A549 (cell line): ENCODE data around the gene IL2RA. TPM values are rescaled to one million over a fixed set of nuclear protein-coding genes. Genes with fewer than 3 reads are reported as not detected.

ENCODE experiments used
- ATAC-seq, 2 experiments: fragments of 200-7000 bp in 1 of 2; fragments of >200 bp in 1 of 2; cut with Nextera tagmentation in 1 of 2; cut with Tn5 transposase in 1 of 2; 3 replicates each; pipeline versions ENCODE4 v1.8.0 to v1.9.1; 2018 to 2020; ENCODE audit warnings: mild to moderate bottlenecking in 1 of 2, moderate library complexity in 1 of 2
- CTCF ChIA-PET: fragments of 300-600 bp; sonication (Branson Sonifier 250); formaldehyde crosslinking; extraction: SDS; loops from one replicate; lab custom pipeline; 2021; ENCODE audit warnings: antibody characterized with exemption, inconsistent platforms; lab: Yijun Ruan, JAX
- POLR2A ChIA-PET: fragments of 350-600 bp; formaldehyde crosslinking; extraction: SDS; loops from one replicate; lab custom pipeline; 2021; ENCODE audit warnings: antibody characterized with exemption, inconsistent platforms; lab: Yijun Ruan, JAX
- DNase-seq, 2 experiments: peaks; one replicate each; pipeline versions ENCODE4 v3.0.0 to v3.0.0-alpha.2; 2011 to 2016; ENCODE audit warnings: low read depth in 1 of 2, low spot score in 1 of 2
- FAIRE-seq: peaks from 2 replicates; lab custom pipeline; 2011; peaks lifted over from hg19 to GRCh38; lab: Jason Lieb, UNC
- H3K27ac ChIP-seq, 2 experiments: fragments of >200 bp; sonication (Bioruptor Twin); formaldehyde crosslinking; 3 replicates each; pipeline ENCODE4 v1.5.1; 2016 to 2017
- H3K4me1 ChIP-seq: fragments of >200 bp; sonication (Bioruptor Twin); formaldehyde crosslinking; 3 replicates; pipeline ENCODE4 v1.6.1; 2016
- H3K4me2 ChIP-seq: fragments of >200 bp; sonication (Bioruptor Twin); formaldehyde crosslinking; 3 replicates; pipeline ENCODE4 v1.6.1; 2016
- H3K4me3 ChIP-seq: fragments of >200 bp; sonication (Bioruptor Twin); formaldehyde crosslinking; 3 replicates; pipeline ENCODE4 v1.5.1; 2016
- H3K9me3 ChIP-seq: fragments of >200 bp; sonication (Bioruptor Twin); formaldehyde crosslinking; 3 replicates; pipeline ENCODE4 v1.6.1; 2016
- CHD2 ChIP-seq: fragments of 150-350 bp; IDR thresholded peaks from 2 replicates; pipeline ENCODE4 v1.6.1; 2014; ENCODE audit warnings: low read length; ENCODE audit not compliant: partially characterized antibody
- CHD4 ChIP-seq: fragments of 200-600 bp; sonication (generic); IDR thresholded peaks from 2 replicates; pipeline ENCODE4 v1.6.1; 2016; ENCODE audit warnings: antibody characterized with exemption, mild to moderate bottlenecking, borderline replicate concordance
- ESRRA ChIP-seq: fragments of 150-350 bp; IDR thresholded peaks from 2 replicates; pipeline ENCODE4 v1.6.1; 2014; ENCODE audit warnings: mild to moderate bottlenecking, low read length, borderline replicate concordance
- FOXS1 ChIP-seq: fragments of 250-450 bp; sonication (Bioruptor Pico); IDR thresholded peaks from 2 replicates; pipeline ENCODE4 v1.5.0; 2020; ENCODE audit warnings: mild to moderate bottlenecking, moderate library complexity
- MAZ ChIP-seq: fragments of 150-350 bp; IDR thresholded peaks from 2 replicates; pipeline ENCODE4 v1.6.1; 2014; ENCODE audit warnings: antibody characterized with exemption, low read depth, low read length, borderline replicate concordance
- MYC ChIP-seq: IDR thresholded peaks from 2 replicates; pipeline ENCODE4 v1.6.1; 2012; ENCODE audit warnings: mild to moderate bottlenecking, inconsistent platforms, low read length, improper control_type of control experiment, borderline replicate concordance
- NR3C1 ChIP-seq: fragments of >200 bp; sonication (Bioruptor Twin); formaldehyde crosslinking; IDR thresholded peaks from 3 replicates; pipeline ENCODE4 v1.6.1; 2017
- RAD21 ChIP-seq, 2 experiments: fragments of >200 bp in 1 of 2; sonication (Bioruptor Twin) in 1 of 2; formaldehyde crosslinking in 1 of 2; IDR thresholded peaks in 1 of 2; conservative IDR thresholded peaks in 1 of 2; 2 replicates in 1 of 2; 3 replicates in 1 of 2; pipeline ENCODE4 v1.6.1; 2012 to 2018; ENCODE audit warnings: inconsistent platforms in 1 of 2
- RARB ChIP-seq: fragments of 250-450 bp; sonication (Bioruptor Pico); IDR thresholded peaks from 2 replicates; pipeline ENCODE4 v1.8.0; 2021; ENCODE audit warnings: mild to moderate bottlenecking, moderate library complexity
- RNF2 ChIP-seq: fragments of 200-600 bp; sonication (generic); IDR thresholded peaks from 2 replicates; pipeline ENCODE4 v1.6.1; 2016; ENCODE audit warnings: low read depth, mild to moderate bottlenecking, antibody characterized with exemption, moderate library complexity, borderline replicate concordance
- SMC3 ChIP-seq: fragments of >200 bp; sonication (Bioruptor Twin); formaldehyde crosslinking; IDR thresholded peaks from 3 replicates; pipeline ENCODE4 v1.6.1; 2018; ENCODE audit warnings: inconsistent platforms
- SREBF2 ChIP-seq: fragments of 450-650 bp; IDR thresholded peaks from 2 replicates; pipeline ENCODE4 v1.6.1; 2014; ENCODE audit warnings: mild to moderate bottlenecking, moderate library complexity
- ZFP36 ChIP-seq: fragments of 450-650 bp; IDR thresholded peaks from 2 replicates; pipeline ENCODE4 v1.6.1; 2014; ENCODE audit warnings: borderline replicate concordance; ENCODE audit not compliant: partially characterized antibody
- WGBS: methylation state at CpG from one replicate; pipeline ENCODE4 v1.1.6; 2017; ENCODE audit errors: missing lambda C conversion rate; 5-methylcytosine and 5-hydroxymethylcytosine counted together
- polyA plus RNA-seq, 4 experiments: library from polyadenylated mRNA; depleted of rRNA in 3 of 4; stranded (reverse); fragments of >200 nt; fragmentation: RNase III in 1 of 4; extraction: RNeasy Plus Mini Kit Qiagen cat#74134 plus additional on column Dnase treatment in 1 of 4; gene quantifications; 2 replicates in 3 of 4; 3 replicates in 1 of 4; pipeline ENCODE4 v1.2.3, GENCODE V29; 2011 to 2017
- TF ChIP-seq, protein P1 (sequence below): fragments of 250-450 bp; sonication (Bioruptor Pico); IDR thresholded peaks from 2 replicates; pipeline ENCODE4 v1.5.0; 2021; ENCODE audit warnings: mild to moderate bottlenecking, moderate library complexity, borderline replicate concordance
- TF ChIP-seq, protein P2 (sequence below): fragments of >200 bp; sonication (Bioruptor Twin); formaldehyde crosslinking; IDR thresholded peaks from 3 replicates; pipeline ENCODE4 v1.5.1; 2016
- TF ChIP-seq, protein P3 (sequence below): fragments of 150-350 bp; IDR thresholded peaks from 2 replicates; pipeline ENCODE4 v1.6.1; 2014; ENCODE audit warnings: low read depth, mild to moderate bottlenecking, low read length
- TF ChIP-seq, protein P4 (sequence below): IDR thresholded peaks from 2 replicates; pipeline ENCODE4 v1.6.1; 2012

The IL2RA gene
- polyA plus RNA-seq, 2 of the 4 experiments (the other 2 are of a cell fraction), result not detected

DNA sequence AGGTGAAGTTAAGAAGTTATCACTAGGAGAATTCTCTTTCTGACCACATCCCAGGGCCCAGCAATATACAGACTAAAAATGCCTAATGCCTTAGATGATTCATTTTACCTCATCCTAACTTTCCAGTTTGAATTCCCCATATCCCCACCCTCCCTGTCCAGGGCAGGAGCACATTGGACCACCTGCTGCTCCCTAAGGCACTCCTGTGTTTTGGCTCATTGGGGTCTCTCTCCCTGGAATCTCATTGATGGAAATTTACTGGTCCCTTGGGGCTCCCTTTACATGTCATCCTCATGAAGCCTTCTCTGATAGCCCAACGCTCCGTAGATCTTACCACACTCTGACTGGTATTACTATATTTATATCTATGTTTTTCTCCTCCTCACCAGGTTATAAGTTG, 2.7 kb downstream of the IL2RA start:
- DNase-seq (no peak), ATAC-seq (no peak), FAIRE-seq (no peak)
- Histone ChIP-seq H3K9me3 (no peaks in the 10 kb centered on the region), H3K4me1 (no peaks in the 10 kb centered on the region), H3K27ac (no peak overlapping the region), H3K4me2 (no peak overlapping the region), H3K4me3 (no peak overlapping the region)
- WGBS, result 58% methylated on average over 2 of the region's 2 CpGs
- ChIA-PET CTCF (no interaction called here), POLR2A (no interaction called here)
- TF ChIP-seq CHD4 (no peak), SMC3 (no peak), NR3C1 (no peak), CHD2 (no peak), RNF2 (no peak), ZFP36 (no peak), ESRRA (no peak), MAZ (no peak), RAD21 (conservative IDR thresholded peaks at IDR 0.05 in 1 of 2, IDR thresholded peaks at IDR 0.05 in 1 of 2) (no peak), SREBF2 (no peak)
- TF ChIP-seq, protein P1, sequence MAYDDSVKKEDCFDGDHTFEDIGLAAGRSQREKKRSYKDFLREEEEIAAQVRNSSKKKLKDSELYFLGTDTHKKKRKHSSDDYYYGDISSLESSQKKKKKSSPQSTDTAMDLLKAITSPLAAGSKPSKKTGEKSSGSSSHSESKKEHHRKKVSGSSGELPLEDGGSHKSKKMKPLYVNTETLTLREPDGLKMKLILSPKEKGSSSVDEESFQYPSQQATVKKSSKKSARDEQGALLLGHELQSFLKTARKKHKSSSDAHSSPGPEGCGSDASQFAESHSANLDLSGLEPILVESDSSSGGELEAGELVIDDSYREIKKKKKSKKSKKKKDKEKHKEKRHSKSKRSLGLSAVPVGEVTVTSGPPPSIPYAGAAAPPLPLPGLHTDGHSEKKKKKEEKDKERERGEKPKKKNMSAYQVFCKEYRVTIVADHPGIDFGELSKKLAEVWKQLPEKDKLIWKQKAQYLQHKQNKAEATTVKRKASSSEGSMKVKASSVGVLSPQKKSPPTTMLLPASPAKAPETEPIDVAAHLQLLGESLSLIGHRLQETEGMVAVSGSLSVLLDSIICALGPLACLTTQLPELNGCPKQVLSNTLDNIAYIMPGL, result no peak
- TF ChIP-seq, protein P2, sequence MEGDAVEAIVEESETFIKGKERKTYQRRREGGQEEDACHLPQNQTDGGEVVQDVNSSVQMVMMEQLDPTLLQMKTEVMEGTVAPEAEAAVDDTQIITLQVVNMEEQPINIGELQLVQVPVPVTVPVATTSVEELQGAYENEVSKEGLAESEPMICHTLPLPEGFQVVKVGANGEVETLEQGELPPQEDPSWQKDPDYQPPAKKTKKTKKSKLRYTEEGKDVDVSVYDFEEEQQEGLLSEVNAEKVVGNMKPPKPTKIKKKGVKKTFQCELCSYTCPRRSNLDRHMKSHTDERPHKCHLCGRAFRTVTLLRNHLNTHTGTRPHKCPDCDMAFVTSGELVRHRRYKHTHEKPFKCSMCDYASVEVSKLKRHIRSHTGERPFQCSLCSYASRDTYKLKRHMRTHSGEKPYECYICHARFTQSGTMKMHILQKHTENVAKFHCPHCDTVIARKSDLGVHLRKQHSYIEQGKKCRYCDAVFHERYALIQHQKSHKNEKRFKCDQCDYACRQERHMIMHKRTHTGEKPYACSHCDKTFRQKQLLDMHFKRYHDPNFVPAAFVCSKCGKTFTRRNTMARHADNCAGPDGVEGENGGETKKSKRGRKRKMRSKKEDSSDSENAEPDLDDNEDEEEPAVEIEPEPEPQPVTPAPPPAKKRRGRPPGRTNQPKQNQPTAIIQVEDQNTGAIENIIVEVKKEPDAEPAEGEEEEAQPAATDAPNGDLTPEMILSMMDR, result no peak

DNA sequence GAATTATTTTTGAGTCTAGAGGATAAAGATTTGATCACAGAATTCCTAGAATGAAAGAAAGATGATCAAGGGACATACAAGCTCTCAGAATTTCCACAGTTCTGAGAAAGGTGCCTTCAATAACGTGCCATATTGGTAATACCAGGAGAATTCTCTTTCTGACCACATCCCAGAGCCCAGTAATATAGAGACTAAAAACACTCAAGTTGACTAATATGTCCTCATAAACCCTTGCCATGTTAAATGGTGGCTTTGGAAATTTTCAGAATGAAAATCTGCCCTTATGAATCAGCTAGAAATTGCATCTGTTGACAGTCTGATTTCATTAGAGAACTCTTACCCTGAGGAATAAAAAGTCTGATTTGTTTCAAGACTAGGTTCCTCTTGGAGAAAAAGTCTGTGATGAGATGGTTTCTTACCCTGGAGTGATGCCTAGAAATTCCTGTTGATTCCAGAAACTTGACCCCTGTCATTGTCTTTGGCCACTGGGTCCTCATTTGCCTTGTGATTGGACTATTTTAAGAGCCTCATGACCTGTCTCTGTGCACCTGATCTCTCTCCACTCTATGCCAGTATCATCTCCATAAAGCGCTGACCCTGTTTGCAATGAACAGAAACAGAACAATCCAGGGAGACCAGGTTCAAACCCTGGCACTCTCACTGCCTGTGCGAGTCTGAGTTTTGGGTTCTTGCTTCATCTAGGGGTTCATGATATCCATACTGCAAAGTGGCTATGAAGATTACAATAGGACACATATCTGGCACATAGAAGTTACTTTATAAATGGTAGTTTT, 3.3 kb downstream of the IL2RA start:
- ChIA-PET POLR2A (no interaction called here), CTCF (interaction anchor here (0.6 kb wide), 1 partner anchor 50 kb away, joined by 3 read pairs; no protein-coding TSS in a partner anchor)
- no peak for ATAC-seq
- DNase-seq, result no peak
- 39% methylated on average over 3 of the region's 3 CpGs for WGBS
- H3K4me3 ChIP-seq, result no peak overlapping the region
- no peaks in the 10 kb centered on the region for H3K9me3 ChIP-seq
- no peak overlapping the region for H3K4me2 ChIP-seq
- no peak overlapping the region for H3K27ac ChIP-seq
- no peak for TF ChIP-seq CHD2
- TF ChIP-seq, protein P3, sequence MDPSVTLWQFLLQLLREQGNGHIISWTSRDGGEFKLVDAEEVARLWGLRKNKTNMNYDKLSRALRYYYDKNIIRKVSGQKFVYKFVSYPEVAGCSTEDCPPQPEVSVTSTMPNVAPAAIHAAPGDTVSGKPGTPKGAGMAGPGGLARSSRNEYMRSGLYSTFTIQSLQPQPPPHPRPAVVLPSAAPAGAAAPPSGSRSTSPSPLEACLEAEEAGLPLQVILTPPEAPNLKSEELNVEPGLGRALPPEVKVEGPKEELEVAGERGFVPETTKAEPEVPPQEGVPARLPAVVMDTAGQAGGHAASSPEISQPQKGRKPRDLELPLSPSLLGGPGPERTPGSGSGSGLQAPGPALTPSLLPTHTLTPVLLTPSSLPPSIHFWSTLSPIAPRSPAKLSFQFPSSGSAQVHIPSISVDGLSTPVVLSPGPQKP, result no peak
- no peak for TF ChIP-seq FOXS1 (CRISPR knock-in tag)
- no peak for TF ChIP-seq CHD4
- no peaks in the 10 kb centered on the region for H3K4me1 ChIP-seq
- FAIRE-seq, result no peak

DNA sequence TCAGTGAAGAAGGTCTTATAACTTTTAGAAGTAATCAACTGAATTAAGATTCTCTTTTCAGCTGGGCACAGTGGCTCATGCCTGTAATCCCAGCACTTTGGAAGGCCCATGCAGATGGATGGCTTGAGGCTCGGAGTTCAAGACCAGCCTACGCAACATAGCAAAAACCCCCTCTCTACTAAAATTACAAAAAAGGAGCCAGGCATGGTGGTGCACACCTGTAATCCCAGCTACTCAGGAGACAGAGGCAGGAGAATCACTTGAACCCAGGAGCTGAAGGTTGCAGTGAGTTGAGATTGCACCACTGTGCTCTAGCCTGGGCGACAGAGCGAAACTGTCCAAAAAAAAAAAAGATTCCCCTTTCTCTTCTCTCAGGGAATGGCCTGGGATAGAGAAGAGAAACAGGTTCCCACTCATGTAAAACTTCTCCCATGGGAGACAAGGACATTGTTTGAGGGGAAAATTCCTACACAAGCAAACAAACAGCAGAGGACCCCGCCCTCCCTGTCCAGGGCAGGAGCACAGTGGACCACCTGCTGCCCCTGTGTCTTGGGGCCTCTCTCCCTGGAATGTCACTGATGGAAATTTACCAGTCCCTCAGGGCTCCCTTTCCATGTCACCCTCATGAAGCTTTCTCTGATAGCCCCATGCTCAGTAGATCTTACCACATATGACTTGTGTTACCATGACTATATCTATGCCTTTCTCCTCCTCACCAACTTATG, 5.6 kb downstream of the IL2RA start:
- no peak overlapping the region for H3K4me3 ChIP-seq
- DNase-seq (no peak), ATAC-seq (no peak), FAIRE-seq (no peak)
- WGBS, result 49% methylated on average over 5 of the region's 5 CpGs
- TF ChIP-seq SMC3 (no peak), RARB (CRISPR knock-in tag) (no peak), CHD4 (no peak), MYC (no peak)
- TF ChIP-seq, protein P4, sequence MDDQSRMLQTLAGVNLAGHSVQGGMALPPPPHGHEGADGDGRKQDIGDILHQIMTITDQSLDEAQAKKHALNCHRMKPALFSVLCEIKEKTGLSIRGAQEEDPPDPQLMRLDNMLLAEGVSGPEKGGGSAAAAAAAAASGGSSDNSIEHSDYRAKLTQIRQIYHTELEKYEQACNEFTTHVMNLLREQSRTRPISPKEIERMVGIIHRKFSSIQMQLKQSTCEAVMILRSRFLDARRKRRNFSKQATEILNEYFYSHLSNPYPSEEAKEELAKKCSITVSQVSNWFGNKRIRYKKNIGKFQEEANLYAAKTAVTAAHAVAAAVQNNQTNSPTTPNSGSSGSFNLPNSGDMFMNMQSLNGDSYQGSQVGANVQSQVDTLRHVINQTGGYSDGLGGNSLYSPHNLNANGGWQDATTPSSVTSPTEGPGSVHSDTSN, result no peak
- POLR2A ChIA-PET, result no interaction called here
- CTCF ChIA-PET, result interaction anchor here (0.9 to 1.3 kb wide), 2 partner anchors 19 to 43 kb away, joined by 3 read pairs; no protein-coding TSS in a partner anchor
- H3K9me3 ChIP-seq, result no peaks in the 10 kb centered on the region
- no peak overlapping the region for H3K27ac ChIP-seq
- H3K4me1 ChIP-seq, result no peaks in the 10 kb centered on the region
- H3K4me2 ChIP-seq, result no peak overlapping the region
